Caco-2 (cell line): ENCODE data around the gene NADK2. TPM values are rescaled to one million over a fixed set of nuclear protein-coding genes. Genes with fewer than 3 reads are reported as not detected.

Source experiments
- BruUV-seq: library from RNA; stranded (reverse); fragments of 400-500 nt; replicated peaks from 2 replicates; lab custom pipeline; 2021; lab: Mats Ljungman, UMichigan
- CTCF ChIA-PET: fragments of 300-600 bp; sonication (Branson Sonifier 250); formaldehyde crosslinking; loops from one replicate; lab custom pipeline; 2022; ENCODE audit warnings: antibody characterized with exemption; lab: Charles Lee
- POLR2A ChIA-PET: fragments of 300-600 bp; sonication (Branson Sonifier 250); formaldehyde crosslinking; loops from one replicate; lab custom pipeline; 2022; ENCODE audit warnings: antibody characterized with exemption; lab: Charles Lee
- DNase-seq, 2 experiments: peaks; one replicate each; pipeline versions ENCODE4 v3.0.0 to v3.0.0-alpha.2; 2020 to 2022
- H3K27me3 ChIP-seq: replicated peaks from 2 replicates; pipeline ENCODE4 v1.6.0; 2011; ENCODE audit warnings: low read length; ENCODE audit not compliant: control insufficient read depth, insufficient read depth
- H3K36me3 ChIP-seq: 2 replicates; pipeline ENCODE4 v1.5.1; 2011; ENCODE audit warnings: low read length; ENCODE audit not compliant: control insufficient read depth, insufficient read depth
- H3K4me1 ChIP-seq: fragments of 250-450 bp; sonication (Bioruptor Pico); 2 replicates; pipeline ENCODE4 v1.5.1; 2020; ENCODE audit warnings: mild to moderate bottlenecking
- H3K4me3 ChIP-seq: 2 replicates; pipeline ENCODE4 v1.5.1; 2011; ENCODE audit warnings: low read depth, mild to moderate bottlenecking, control low read depth, low read length
- H3K9me3 ChIP-seq: fragments of 250-450 bp; sonication (Bioruptor Pico); 2 replicates; pipeline ENCODE4 v1.5.1; 2020; ENCODE audit warnings: mild to moderate bottlenecking, moderate library complexity
- H3K27ac Mint-ChIP-seq: one replicate; pipeline ENCODE4 v1.8.0; 2022; ENCODE audit warnings: mixed read lengths; ENCODE audit not compliant: unreplicated experiment
- H3K27me3 Mint-ChIP-seq: one replicate; pipeline ENCODE4 v1.8.0; 2022; ENCODE audit warnings: mixed read lengths; ENCODE audit not compliant: insufficient read depth, unreplicated experiment
- H3K36me3 Mint-ChIP-seq: one replicate; pipeline ENCODE4 v1.8.0; 2022; ENCODE audit warnings: mild to moderate bottlenecking, mixed read lengths; ENCODE audit not compliant: insufficient read depth, unreplicated experiment
- H3K4me1 Mint-ChIP-seq: one replicate; pipeline ENCODE4 v1.8.0; 2022; ENCODE audit warnings: low read depth, mixed read lengths; ENCODE audit not compliant: unreplicated experiment
- H3K4me3 Mint-ChIP-seq: one replicate; pipeline ENCODE4 v1.8.0; 2022; ENCODE audit warnings: mild to moderate bottlenecking, moderate library complexity, mixed read lengths; ENCODE audit not compliant: unreplicated experiment
- H3K9me3 Mint-ChIP-seq: one replicate; pipeline ENCODE4 v1.8.0; 2022; ENCODE audit warnings: mixed read lengths; ENCODE audit not compliant: unreplicated experiment
- intact Hi-C: fragments of 100-400 bp; cut with micrococcal nuclease; formaldehyde crosslinking; loops from one replicate; pipeline ENCODE4 v1.10.0; 2022; ENCODE audit not compliant: unreplicated experiment
- total RNA-seq: library from RNA; stranded (reverse); gene quantifications from 2 replicates; pipeline ENCODE4 v1.2.3, GENCODE V29; 2022
- TF ChIP-seq, protein P1 (sequence below), 2 experiments: fragments of 200-600 bp in 1 of 2; IDR thresholded peaks; 1 replicate in 1 of 2; 2 replicates in 1 of 2; pipeline versions ENCODE4 v1.5.1 to v1.8.0; 2011 to 2022; ENCODE audit warnings: antibody characterized with exemption in 1 of 2, control low read depth in 1 of 2, inconsistent platforms in 1 of 2, low read depth in 1 of 2, low read length in 1 of 2, mild to moderate bottlenecking in 1 of 2, moderate library complexity in 1 of 2; ENCODE audit not compliant: insufficient read depth in 1 of 2, severe bottlenecking in 1 of 2, unreplicated experiment in 1 of 2

NADK2 gene
- total RNA-seq, 1 experiment from 2014 or later = 79.4 TPM

GRCh38 chr5:36209664-36210063, 32.1 kb downstream of the NADK2 start:
- Mint-ChIP-seq H3K27me3 (no peaks in the 10 kb centered on the region), H3K4me3 (no peak overlapping the region), H3K4me1 (no peaks in the 10 kb centered on the region), H3K9me3 (no peaks in the 10 kb centered on the region), H3K36me3 (peaks cover 36% of the 10 kb centered on the region), H3K27ac (no peak overlapping the region)
- no peak for DNase-seq
- POLR2A ChIA-PET = no interaction called here
- TF ChIP-seq, protein P1, sequence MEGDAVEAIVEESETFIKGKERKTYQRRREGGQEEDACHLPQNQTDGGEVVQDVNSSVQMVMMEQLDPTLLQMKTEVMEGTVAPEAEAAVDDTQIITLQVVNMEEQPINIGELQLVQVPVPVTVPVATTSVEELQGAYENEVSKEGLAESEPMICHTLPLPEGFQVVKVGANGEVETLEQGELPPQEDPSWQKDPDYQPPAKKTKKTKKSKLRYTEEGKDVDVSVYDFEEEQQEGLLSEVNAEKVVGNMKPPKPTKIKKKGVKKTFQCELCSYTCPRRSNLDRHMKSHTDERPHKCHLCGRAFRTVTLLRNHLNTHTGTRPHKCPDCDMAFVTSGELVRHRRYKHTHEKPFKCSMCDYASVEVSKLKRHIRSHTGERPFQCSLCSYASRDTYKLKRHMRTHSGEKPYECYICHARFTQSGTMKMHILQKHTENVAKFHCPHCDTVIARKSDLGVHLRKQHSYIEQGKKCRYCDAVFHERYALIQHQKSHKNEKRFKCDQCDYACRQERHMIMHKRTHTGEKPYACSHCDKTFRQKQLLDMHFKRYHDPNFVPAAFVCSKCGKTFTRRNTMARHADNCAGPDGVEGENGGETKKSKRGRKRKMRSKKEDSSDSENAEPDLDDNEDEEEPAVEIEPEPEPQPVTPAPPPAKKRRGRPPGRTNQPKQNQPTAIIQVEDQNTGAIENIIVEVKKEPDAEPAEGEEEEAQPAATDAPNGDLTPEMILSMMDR (IDR thresholded peaks at IDR 0.05; ENCODE audit: insufficient read depth in 1 of 2, low read depth in 1 of 2, low read length in 1 of 2, severe bottlenecking in 1 of 2, unreplicated experiment in 1 of 2) = no peak
- Histone ChIP-seq H3K4me3 (no peak overlapping the region), H3K4me1 (no peaks in the 10 kb centered on the region), H3K9me3 (no peaks in the 10 kb centered on the region), H3K27me3 (no peaks in the 10 kb centered on the region), H3K36me3 (no peaks in the 10 kb centered on the region)
- CTCF ChIA-PET = no interaction called here
- intact Hi-C loops = no loop called here
- no TSS peak for BruUV-seq

DNA sequence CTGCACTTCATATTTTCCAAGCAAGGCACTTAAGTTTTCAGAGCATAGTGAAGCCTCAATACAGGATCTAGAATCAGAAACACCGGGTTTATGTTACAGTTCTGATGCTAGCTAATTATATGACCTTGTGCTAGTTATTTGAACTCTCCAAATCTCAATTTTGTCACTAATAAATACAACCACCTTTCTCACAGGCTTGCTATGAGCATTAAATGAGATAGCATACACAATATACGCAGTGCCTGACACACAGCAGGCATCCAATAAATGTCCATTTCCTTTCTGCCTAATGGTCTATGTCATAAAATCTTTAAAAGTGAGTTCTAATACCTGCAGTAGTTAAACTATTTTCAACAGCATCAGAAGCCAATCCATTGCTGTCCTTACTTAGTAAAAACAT, 32.9 kb downstream of the NADK2 start:
- ChIA-PET CTCF (no interaction called here), POLR2A (no interaction called here)
- intact Hi-C loops = no loop called here
- Mint-ChIP-seq H3K4me1 (no peaks in the 10 kb centered on the region), H3K4me3 (no peak overlapping the region), H3K27ac (no peak overlapping the region), H3K36me3 (peaks cover 33% of the 10 kb centered on the region), H3K9me3 (no peaks in the 10 kb centered on the region), H3K27me3 (no peaks in the 10 kb centered on the region)
- H3K4me3 ChIP-seq = no peak overlapping the region
- H3K27me3 ChIP-seq = no peaks in the 10 kb centered on the region
- BruUV-seq = no TSS peak
- H3K9me3 ChIP-seq = no peaks in the 10 kb centered on the region
- no peaks in the 10 kb centered on the region for H3K36me3 ChIP-seq
- DNase-seq = no peak
- H3K4me1 ChIP-seq = no peaks in the 10 kb centered on the region
- TF ChIP-seq, protein P1 (IDR thresholded peaks at IDR 0.05; ENCODE audit: insufficient read depth in 1 of 2, low read depth in 1 of 2, low read length in 1 of 2, severe bottlenecking in 1 of 2, unreplicated experiment in 1 of 2) = no peak

- DNase-seq = no peak
- Histone ChIP-seq H3K4me3 (no peak overlapping the region), H3K9me3 (no peaks in the 10 kb centered on the region), H3K36me3 (no peaks in the 10 kb centered on the region), H3K4me1 (no peaks in the 10 kb centered on the region), H3K27me3 (no peaks in the 10 kb centered on the region)
- Mint-ChIP-seq H3K4me1 (no peaks in the 10 kb centered on the region), H3K27ac (no peak overlapping the region), H3K9me3 (no peaks in the 10 kb centered on the region), H3K27me3 (no peaks in the 10 kb centered on the region), H3K4me3 (no peak overlapping the region), H3K36me3 (peaks cover 21% of the 10 kb centered on the region)
- no TSS peak for BruUV-seq
- ChIA-PET POLR2A (no interaction called here), CTCF (interaction anchor here (0.7 to 1.5 kb wide), 2 partner anchors 128 to 139 kb away, joined by 3 to 6 read pairs; no protein-coding TSS in a partner anchor)
- TF ChIP-seq, protein P1 (IDR thresholded peaks at IDR 0.05; ENCODE audit: insufficient read depth in 1 of 2, low read depth in 1 of 2, low read length in 1 of 2, severe bottlenecking in 1 of 2, unreplicated experiment in 1 of 2) = no peak
- intact Hi-C loops = no loop called here
Measured at GRCh38 chr5:36206913-36207312, 34.8 kb downstream of the NADK2 start.
